K562 (cell line): ENCODE data around the gene UBN1. TPM values are rescaled to one million over a fixed set of nuclear protein-coding genes. Genes with fewer than 3 reads are reported as not detected.

Experiments
- ATAC-seq: fragments of 200-7000 bp; cut with Tn5 transposase; 3 replicates; pipeline ENCODE4 v1.9.1; 2020; ENCODE audit warnings: moderate library complexity
- BruUV-seq: library from RNA; stranded (reverse); fragments of 400-500 nt; replicated peaks from 2 replicates; lab custom pipeline; 2021; lab: Mats Ljungman, UMichigan
- CTCF ChIA-PET: fragments of 300-600 bp; formaldehyde crosslinking; extraction: SDS; loops from one replicate; lab custom pipeline; 2021; ENCODE audit warnings: low intra/inter-chr PET ratio; lab: Yijun Ruan, JAX
- POLR2A ChIA-PET: fragments of 300-600, 350-650 bp; sonication (Branson Sonifier 250); formaldehyde crosslinking; extraction: SDS; loops from one replicate; lab custom pipeline; 2021; ENCODE audit warnings: antibody characterized with exemption, inconsistent platforms; lab: Yijun Ruan, JAX
- DNase-seq, 4 experiments: peaks; one replicate each; pipeline versions ENCODE4 v3.0.0 to v3.0.0-alpha.2; 2011 to 2018; ENCODE audit warnings: low spot score in 3 of 4, mixed read lengths in 3 of 4; ENCODE audit errors: extremely low read depth in 1 of 4
- FAIRE-seq: peaks from 2 replicates; lab custom pipeline; 2011; peaks lifted over from hg19 to GRCh38; lab: Jason Lieb, UNC
- H2AFZ ChIP-seq: 2 replicates; pipeline ENCODE4 v1.6.0; 2011; ENCODE audit warnings: low read depth, low read length, control low read depth, inconsistent platforms
- H3K27ac ChIP-seq: fragments of 200-600 bp; 3 replicates; pipeline ENCODE4 v1.8.0; 2011; ENCODE audit warnings: low read depth, mild to moderate bottlenecking, control low read depth, inconsistent platforms, low read length, moderate library complexity, mixed read lengths; ENCODE audit errors: extremely low read depth
- H3K27me3 ChIP-seq, 2 experiments: fragments of 300-600 bp in 1 of 2; 2 replicates in 1 of 2; 3 replicates in 1 of 2; pipeline versions ENCODE4 v1.6.0 to v1.8.0; 2011; ENCODE audit warnings: inconsistent platforms in 2 of 2, low read length in 2 of 2, mild to moderate bottlenecking in 1 of 2, mixed read lengths in 1 of 2, moderate library complexity in 1 of 2; ENCODE audit not compliant: control insufficient read depth in 2 of 2, insufficient read depth in 2 of 2
- H3K36me3 ChIP-seq: fragments of 300-600 bp; 3 replicates; pipeline ENCODE4 v1.8.0; 2011; ENCODE audit warnings: mild to moderate bottlenecking, low read length, inconsistent platforms; ENCODE audit not compliant: control insufficient read depth, insufficient read depth
- H3K4me1 ChIP-seq, 2 experiments: fragments of 200-600 bp in 1 of 2; replicated peaks in 1 of 2; 2 replicates in 1 of 2; 3 replicates in 1 of 2; pipeline versions ENCODE4 v1.5.1 to v1.8.0; 2011; ENCODE audit warnings: inconsistent platforms in 2 of 2, low read length in 2 of 2, mild to moderate bottlenecking in 1 of 2, mixed read lengths in 1 of 2, moderate library complexity in 1 of 2; ENCODE audit not compliant: control insufficient read depth in 2 of 2, insufficient read depth in 2 of 2
- H3K4me2 ChIP-seq: 2 replicates; pipeline ENCODE4 v1.6.1; 2011; ENCODE audit warnings: low read length, control low read depth, inconsistent platforms, mixed read lengths; ENCODE audit not compliant: insufficient read depth
- H3K4me3 ChIP-seq: fragments of 200-600 bp; sonication (generic), shearing (Covaris generic); 2 replicates; pipeline ENCODE4 v1.5.1; 2016; ENCODE audit warnings: control low read depth, inconsistent platforms
- H3K79me2 ChIP-seq: fragments of 200-600 bp; 3 replicates; pipeline ENCODE4 v1.8.0; 2011; ENCODE audit warnings: low read length, inconsistent platforms; ENCODE audit not compliant: control insufficient read depth, insufficient read depth
- H3K9ac ChIP-seq, 2 experiments: 2 replicates each; pipeline versions ENCODE4 v1.6.0 to v1.6.1; 2011; ENCODE audit warnings: low read depth in 2 of 2, low read length in 2 of 2, control low read depth in 1 of 2, inconsistent platforms in 1 of 2, mild to moderate bottlenecking in 1 of 2, mixed read lengths in 1 of 2; ENCODE audit not compliant: insufficient read depth in 1 of 2
- H3K9me1 ChIP-seq: one replicate; pipeline ENCODE4 v1.6.0; 2011; ENCODE audit warnings: inconsistent platforms, mild to moderate bottlenecking, low read length, moderate library complexity; ENCODE audit not compliant: control insufficient read depth, insufficient read depth
- H3K9me3 ChIP-seq: replicated peaks from 2 replicates; pipeline ENCODE4 v1.5.1; 2011; ENCODE audit warnings: low read depth, low read length, inconsistent platforms; ENCODE audit not compliant: control insufficient read depth, insufficient read depth
- H4K20me1 ChIP-seq: replicated peaks from 2 replicates; pipeline ENCODE4 v1.6.1; 2011; ENCODE audit warnings: low read length, inconsistent platforms, mixed read lengths; ENCODE audit not compliant: control insufficient read depth, insufficient read depth
- C11orf30 ChIP-seq: fragments of 450-650 bp; IDR thresholded peaks from 2 replicates; pipeline ENCODE4 v1.6.1; 2016; ENCODE audit warnings: low read depth, mild to moderate bottlenecking
- MAFF ChIP-seq: IDR thresholded peaks from 2 replicates; pipeline ENCODE4 v1.6.1; 2012; ENCODE audit warnings: low read length, improper control_type of control experiment
- MAFG ChIP-seq: fragments of 450-650 bp; conservative IDR thresholded peaks from 2 replicates; pipeline ENCODE4 v1.6.1; 2016; ENCODE audit warnings: missing genetic modification characterization, missing compliant biosample characterization
- MAFK ChIP-seq: IDR thresholded peaks from 2 replicates; pipeline ENCODE4 v1.6.1; 2011; ENCODE audit warnings: low read length, improper control_type of control experiment
- ZNF316 ChIP-seq: fragments of 450-650 bp; IDR thresholded peaks from 2 replicates; pipeline ENCODE4 v1.6.1; 2016
- WGBS: fragments of 100-300 bp; shearing (Covaris generic); methylation state at CpG from one replicate; pipeline ENCODE4 v1.1.6; 2016; ENCODE audit warnings: low coverage, mixed read lengths; ENCODE audit not compliant: insufficient coverage; ENCODE audit errors: missing lambda C conversion rate; 5-methylcytosine and 5-hydroxymethylcytosine counted together
- in situ Hi-C: fragments of 300-500 bp; cut with MboI; formaldehyde crosslinking; loops from 4 replicates; pipeline ENCODE4 v1.15.0; 2018; ENCODE audit warnings: inconsistent platforms, mixed read lengths
- intact Hi-C: fragments of 100-400 bp; cut with micrococcal nuclease; formaldehyde crosslinking; loops from 2 replicates; pipeline ENCODE4 v1.14.2; 2022
- polyA plus RNA-seq, 8 experiments: library from polyadenylated mRNA; depleted of rRNA in 4 of 8; stranded (reverse) in 5 of 8; unstranded in 3 of 8; fragments of >200 nt; fragmentation: Nextera tagmentation in 2 of 8; fragmentation: Illumina TruSeq in 1 of 8; extraction: Ambion mirVana in 2 of 8; extraction: Trizol in 1 of 8; gene quantifications; 2 replicates each; pipeline versions ENCODE4 v1.2.1 to v1.2.3, GENCODE V29; 2011 to 2014; ENCODE audit warnings: inconsistent platforms in 1 of 8, missing spikeins in 1 of 8
- total RNA-seq, 7 experiments: library from RNA; depleted of rRNA in 6 of 7; stranded (reverse); fragments of >200 nt in 6 of 7; fragmentation: Illumina TruSeq in 2 of 7; extraction: Trizol in 2 of 7; gene quantifications; 2 replicates each; pipeline versions ENCODE4 v1.2.1 to v1.2.3, GENCODE V29; 2011 to 2021; ENCODE audit warnings: low replicate concordance in 1 of 7
- TF ChIP-seq, protein P1 (sequence below): fragments of 450-650 bp; IDR thresholded peaks from 2 replicates; pipeline ENCODE4 v1.6.1; 2016; ENCODE audit warnings: mild to moderate bottlenecking
- TF ChIP-seq, protein P2 (sequence below), 3 experiments: fragments of 200-800 bp in 1 of 3; sonication (Bioruptor generic) in 1 of 3; sonication (generic) in 1 of 3; formaldehyde crosslinking in 1 of 3; IDR thresholded peaks; 2 replicates each; pipeline versions ENCODE4 v1.6.1 to v1.8.0; 2016 to 2022; ENCODE audit warnings: mild to moderate bottlenecking in 2 of 3, missing compliant biosample characterization in 2 of 3, missing genetic modification characterization in 2 of 3, missing genetic modification reagents in 1 of 3
- TF ChIP-seq, protein P3 (sequence below), 2 experiments: IDR thresholded peaks; 2 replicates each; pipeline ENCODE4 v1.6.1; 2012; ENCODE audit warnings: improper control_type of control experiment in 2 of 2, low read depth in 2 of 2, low read length in 2 of 2, borderline replicate concordance in 1 of 2

The UBN1 gene
- total and polyA plus RNA-seq, 9 of the 15 experiments (the other 6 are each of a cell fraction or from before 2014, with no cell fraction given): 1.5 to 45.7 (median 20.6) TPM

DNA sequence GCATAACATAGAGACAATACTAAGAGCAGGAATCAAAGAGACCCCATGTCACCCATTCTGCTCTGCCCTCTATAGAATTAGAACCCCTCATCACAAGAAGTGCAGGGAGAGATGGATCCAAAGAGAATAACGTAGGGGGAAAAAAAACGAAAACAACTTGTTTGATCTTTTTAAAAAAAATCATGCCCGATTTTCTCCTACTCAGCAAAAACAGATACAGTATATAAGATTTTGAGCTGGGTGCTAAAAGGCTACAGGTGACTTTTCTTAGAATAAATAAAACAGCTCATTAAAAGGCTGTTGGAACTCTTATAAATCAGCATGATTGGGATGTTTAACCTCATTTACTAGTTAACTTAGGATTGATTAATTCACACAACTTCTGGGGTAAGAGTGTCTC, 17.4 kb downstream of the UBN1 start:
- intact Hi-C loops (no loop called here), in situ Hi-C loops (no loop called here)
- no peak overlapping the region for H2AFZ ChIP-seq
- no TSS peak for BruUV-seq
- H4K20me1 ChIP-seq: peaks cover 40% of the 10 kb centered on the region
- no peak overlapping the region for H3K4me2 ChIP-seq
- ATAC-seq (no peak), DNase-seq (no peak), FAIRE-seq (no peak)
- no peaks in the 10 kb centered on the region for H3K27me3 ChIP-seq
- H3K79me2 ChIP-seq: peaks cover 57% of the 10 kb centered on the region
- H3K9ac ChIP-seq: no peak overlapping the region
- 50% methylated on average over 3 of the region's 3 CpGs for WGBS
- no peaks in the 10 kb centered on the region for H3K9me3 ChIP-seq
- TF ChIP-seq MAFK (peak; percentile 60; the same call in 1 of the 2 replicates), C11orf30 (peak; percentile 74), MAFF (peak; percentile 59), MAFG (tag) (peak; percentile 59), ZNF316 (peak; percentile 84)
- TF ChIP-seq, protein P1, sequence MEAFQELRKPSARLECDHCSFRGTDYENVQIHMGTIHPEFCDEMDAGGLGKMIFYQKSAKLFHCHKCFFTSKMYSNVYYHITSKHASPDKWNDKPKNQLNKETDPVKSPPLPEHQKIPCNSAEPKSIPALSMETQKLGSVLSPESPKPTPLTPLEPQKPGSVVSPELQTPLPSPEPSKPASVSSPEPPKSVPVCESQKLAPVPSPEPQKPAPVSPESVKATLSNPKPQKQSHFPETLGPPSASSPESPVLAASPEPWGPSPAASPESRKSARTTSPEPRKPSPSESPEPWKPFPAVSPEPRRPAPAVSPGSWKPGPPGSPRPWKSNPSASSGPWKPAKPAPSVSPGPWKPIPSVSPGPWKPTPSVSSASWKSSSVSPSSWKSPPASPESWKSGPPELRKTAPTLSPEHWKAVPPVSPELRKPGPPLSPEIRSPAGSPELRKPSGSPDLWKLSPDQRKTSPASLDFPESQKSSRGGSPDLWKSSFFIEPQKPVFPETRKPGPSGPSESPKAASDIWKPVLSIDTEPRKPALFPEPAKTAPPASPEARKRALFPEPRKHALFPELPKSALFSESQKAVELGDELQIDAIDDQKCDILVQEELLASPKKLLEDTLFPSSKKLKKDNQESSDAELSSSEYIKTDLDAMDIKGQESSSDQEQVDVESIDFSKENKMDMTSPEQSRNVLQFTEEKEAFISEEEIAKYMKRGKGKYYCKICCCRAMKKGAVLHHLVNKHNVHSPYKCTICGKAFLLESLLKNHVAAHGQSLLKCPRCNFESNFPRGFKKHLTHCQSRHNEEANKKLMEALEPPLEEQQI: no peak
- TF ChIP-seq, protein P2, sequence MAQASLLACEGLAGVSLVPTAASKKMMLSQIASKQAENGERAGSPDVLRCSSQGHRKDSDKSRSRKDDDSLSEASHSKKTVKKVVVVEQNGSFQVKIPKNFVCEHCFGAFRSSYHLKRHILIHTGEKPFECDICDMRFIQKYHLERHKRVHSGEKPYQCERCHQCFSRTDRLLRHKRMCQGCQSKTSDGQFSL (CRISPR knock-in tag; IDR thresholded peaks at IDR 0.05): no peak
- TF ChIP-seq, protein P2 (tag; IDR thresholded peaks at IDR 0.05): no peak
- TF ChIP-seq, protein P3, sequence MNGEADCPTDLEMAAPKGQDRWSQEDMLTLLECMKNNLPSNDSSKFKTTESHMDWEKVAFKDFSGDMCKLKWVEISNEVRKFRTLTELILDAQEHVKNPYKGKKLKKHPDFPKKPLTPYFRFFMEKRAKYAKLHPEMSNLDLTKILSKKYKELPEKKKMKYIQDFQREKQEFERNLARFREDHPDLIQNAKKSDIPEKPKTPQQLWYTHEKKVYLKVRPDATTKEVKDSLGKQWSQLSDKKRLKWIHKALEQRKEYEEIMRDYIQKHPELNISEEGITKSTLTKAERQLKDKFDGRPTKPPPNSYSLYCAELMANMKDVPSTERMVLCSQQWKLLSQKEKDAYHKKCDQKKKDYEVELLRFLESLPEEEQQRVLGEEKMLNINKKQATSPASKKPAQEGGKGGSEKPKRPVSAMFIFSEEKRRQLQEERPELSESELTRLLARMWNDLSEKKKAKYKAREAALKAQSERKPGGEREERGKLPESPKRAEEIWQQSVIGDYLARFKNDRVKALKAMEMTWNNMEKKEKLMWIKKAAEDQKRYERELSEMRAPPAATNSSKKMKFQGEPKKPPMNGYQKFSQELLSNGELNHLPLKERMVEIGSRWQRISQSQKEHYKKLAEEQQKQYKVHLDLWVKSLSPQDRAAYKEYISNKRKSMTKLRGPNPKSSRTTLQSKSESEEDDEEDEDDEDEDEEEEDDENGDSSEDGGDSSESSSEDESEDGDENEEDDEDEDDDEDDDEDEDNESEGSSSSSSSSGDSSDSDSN (IDR thresholded peaks at IDR 0.05; ENCODE audit: borderline replicate concordance in 1 of 2, low read depth in 2 of 2, low read length in 2 of 2): no peak
- no peak overlapping the region for H3K4me3 ChIP-seq
- ChIA-PET POLR2A (interaction anchor here (0.6 kb wide), 1 partner anchor 57 kb away, joined by 3 read pairs; no protein-coding TSS in a partner anchor), CTCF (no interaction called here)
- H3K27ac ChIP-seq: no peak overlapping the region
- H3K4me1 ChIP-seq: no peaks in the 10 kb centered on the region
- peaks cover 84% of the 10 kb centered on the region for H3K36me3 ChIP-seq
- no peaks in the 10 kb centered on the region for H3K9me1 ChIP-seq
